Measurements from ENCODE around the gene IGFBP1. TPM values are rescaled to one million over a fixed set of nuclear protein-coding genes. Genes with fewer than 3 reads are reported as not detected.
A peak's percentile ranks its signal among the peaks of the same experiment; 100 is the strongest.

Gene IGFBP1
- polyA plus RNA-seq, 1 donor from 2014 or later = not detected

DNA sequence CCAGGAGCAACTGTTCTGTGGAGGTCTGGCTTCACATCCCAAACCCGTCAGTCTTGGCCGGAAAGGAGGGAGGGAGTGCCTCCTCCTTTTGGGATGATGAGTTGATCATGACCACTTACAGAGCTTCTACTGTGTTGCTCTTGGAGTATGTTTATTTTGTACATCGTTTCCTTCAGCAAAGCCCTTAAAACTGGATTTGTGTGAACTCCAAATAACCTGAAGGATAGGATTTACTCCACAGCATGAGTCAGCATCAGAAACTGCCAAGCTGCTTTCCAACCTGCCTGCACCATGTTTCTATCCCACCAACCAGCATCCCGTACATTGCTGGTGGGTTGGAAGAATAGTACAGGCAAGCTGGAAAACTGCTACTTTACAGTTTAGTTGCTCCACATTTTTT, 18.9 kb upstream of the IGFBP1 start:
- H3K79me2 ChIP-seq (replicated peaks; ENCODE audit: insufficient read depth, low read length) = no peaks in the 10 kb centered on the region
- no peak overlapping the region for H3K9ac ChIP-seq (ENCODE audit: low read length)
- H3K9me2 ChIP-seq (ENCODE audit: insufficient read depth, low read length) = no peaks in the 10 kb centered on the region
- H3K9me3 ChIP-seq (ENCODE audit: low read length) = no peaks in the 10 kb centered on the region
- H3K4me3 ChIP-seq (ENCODE audit: low read length) = no peak overlapping the region
- TF ChIP-seq, protein P1, sequence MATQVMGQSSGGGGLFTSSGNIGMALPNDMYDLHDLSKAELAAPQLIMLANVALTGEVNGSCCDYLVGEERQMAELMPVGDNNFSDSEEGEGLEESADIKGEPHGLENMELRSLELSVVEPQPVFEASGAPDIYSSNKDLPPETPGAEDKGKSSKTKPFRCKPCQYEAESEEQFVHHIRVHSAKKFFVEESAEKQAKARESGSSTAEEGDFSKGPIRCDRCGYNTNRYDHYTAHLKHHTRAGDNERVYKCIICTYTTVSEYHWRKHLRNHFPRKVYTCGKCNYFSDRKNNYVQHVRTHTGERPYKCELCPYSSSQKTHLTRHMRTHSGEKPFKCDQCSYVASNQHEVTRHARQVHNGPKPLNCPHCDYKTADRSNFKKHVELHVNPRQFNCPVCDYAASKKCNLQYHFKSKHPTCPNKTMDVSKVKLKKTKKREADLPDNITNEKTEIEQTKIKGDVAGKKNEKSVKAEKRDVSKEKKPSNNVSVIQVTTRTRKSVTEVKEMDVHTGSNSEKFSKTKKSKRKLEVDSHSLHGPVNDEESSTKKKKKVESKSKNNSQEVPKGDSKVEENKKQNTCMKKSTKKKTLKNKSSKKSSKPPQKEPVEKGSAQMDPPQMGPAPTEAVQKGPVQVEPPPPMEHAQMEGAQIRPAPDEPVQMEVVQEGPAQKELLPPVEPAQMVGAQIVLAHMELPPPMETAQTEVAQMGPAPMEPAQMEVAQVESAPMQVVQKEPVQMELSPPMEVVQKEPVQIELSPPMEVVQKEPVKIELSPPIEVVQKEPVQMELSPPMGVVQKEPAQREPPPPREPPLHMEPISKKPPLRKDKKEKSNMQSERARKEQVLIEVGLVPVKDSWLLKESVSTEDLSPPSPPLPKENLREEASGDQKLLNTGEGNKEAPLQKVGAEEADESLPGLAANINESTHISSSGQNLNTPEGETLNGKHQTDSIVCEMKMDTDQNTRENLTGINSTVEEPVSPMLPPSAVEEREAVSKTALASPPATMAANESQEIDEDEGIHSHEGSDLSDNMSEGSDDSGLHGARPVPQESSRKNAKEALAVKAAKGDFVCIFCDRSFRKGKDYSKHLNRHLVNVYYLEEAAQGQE (IDR thresholded peaks at IDR 0.05; ENCODE audit: borderline replicate concordance) = no peak
- TF ChIP-seq POLR2AphosphoS5 (IDR thresholded peaks at IDR 0.05) (no peak), SMC3 (conservative IDR thresholded peaks at IDR 0.05; ENCODE audit: poor library complexity) (no peak), RAD21 (conservative IDR thresholded peaks at IDR 0.05) (no peak), EP300 (conservative IDR thresholded peaks at IDR 0.05; ENCODE audit: poor library complexity, severe bottlenecking) (no peak), EZH2 (IDR thresholded peaks at IDR 0.05; ENCODE audit: borderline replicate concordance, insufficient read depth, low read length, poor library complexity, severe bottlenecking) (no peak), TAF1 (IDR thresholded peaks at IDR 0.05; ENCODE audit: low read depth) (no peak), MXI1 (conservative IDR thresholded peaks at IDR 0.05; ENCODE audit: poor library complexity, severe bottlenecking) (no peak)
- TF ChIP-seq, protein P2, sequence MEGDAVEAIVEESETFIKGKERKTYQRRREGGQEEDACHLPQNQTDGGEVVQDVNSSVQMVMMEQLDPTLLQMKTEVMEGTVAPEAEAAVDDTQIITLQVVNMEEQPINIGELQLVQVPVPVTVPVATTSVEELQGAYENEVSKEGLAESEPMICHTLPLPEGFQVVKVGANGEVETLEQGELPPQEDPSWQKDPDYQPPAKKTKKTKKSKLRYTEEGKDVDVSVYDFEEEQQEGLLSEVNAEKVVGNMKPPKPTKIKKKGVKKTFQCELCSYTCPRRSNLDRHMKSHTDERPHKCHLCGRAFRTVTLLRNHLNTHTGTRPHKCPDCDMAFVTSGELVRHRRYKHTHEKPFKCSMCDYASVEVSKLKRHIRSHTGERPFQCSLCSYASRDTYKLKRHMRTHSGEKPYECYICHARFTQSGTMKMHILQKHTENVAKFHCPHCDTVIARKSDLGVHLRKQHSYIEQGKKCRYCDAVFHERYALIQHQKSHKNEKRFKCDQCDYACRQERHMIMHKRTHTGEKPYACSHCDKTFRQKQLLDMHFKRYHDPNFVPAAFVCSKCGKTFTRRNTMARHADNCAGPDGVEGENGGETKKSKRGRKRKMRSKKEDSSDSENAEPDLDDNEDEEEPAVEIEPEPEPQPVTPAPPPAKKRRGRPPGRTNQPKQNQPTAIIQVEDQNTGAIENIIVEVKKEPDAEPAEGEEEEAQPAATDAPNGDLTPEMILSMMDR (IDR thresholded peaks at IDR 0.05; ENCODE audit: poor library complexity, severe bottlenecking) = no peak
- H3K36me3 ChIP-seq (ENCODE audit: insufficient read depth, low read length) = no peaks in the 10 kb centered on the region
- H4K20me1 ChIP-seq (ENCODE audit: insufficient read depth) = no peaks in the 10 kb centered on the region
- no peaks in the 10 kb centered on the region for H3F3A ChIP-seq (ENCODE audit: insufficient read depth, low read length, poor library complexity, severe bottlenecking)
- no peak overlapping the region for H2AFZ ChIP-seq (ENCODE audit: low read depth, low read length)
- H3K4me2 ChIP-seq (ENCODE audit: low read length) = no peak overlapping the region
- H3K27me3 ChIP-seq (ENCODE audit: insufficient read depth, low read depth, low read length) = no peaks in the 10 kb centered on the region
- no peak overlapping the region for H3K27ac ChIP-seq (ENCODE audit: low read length)

DNA sequence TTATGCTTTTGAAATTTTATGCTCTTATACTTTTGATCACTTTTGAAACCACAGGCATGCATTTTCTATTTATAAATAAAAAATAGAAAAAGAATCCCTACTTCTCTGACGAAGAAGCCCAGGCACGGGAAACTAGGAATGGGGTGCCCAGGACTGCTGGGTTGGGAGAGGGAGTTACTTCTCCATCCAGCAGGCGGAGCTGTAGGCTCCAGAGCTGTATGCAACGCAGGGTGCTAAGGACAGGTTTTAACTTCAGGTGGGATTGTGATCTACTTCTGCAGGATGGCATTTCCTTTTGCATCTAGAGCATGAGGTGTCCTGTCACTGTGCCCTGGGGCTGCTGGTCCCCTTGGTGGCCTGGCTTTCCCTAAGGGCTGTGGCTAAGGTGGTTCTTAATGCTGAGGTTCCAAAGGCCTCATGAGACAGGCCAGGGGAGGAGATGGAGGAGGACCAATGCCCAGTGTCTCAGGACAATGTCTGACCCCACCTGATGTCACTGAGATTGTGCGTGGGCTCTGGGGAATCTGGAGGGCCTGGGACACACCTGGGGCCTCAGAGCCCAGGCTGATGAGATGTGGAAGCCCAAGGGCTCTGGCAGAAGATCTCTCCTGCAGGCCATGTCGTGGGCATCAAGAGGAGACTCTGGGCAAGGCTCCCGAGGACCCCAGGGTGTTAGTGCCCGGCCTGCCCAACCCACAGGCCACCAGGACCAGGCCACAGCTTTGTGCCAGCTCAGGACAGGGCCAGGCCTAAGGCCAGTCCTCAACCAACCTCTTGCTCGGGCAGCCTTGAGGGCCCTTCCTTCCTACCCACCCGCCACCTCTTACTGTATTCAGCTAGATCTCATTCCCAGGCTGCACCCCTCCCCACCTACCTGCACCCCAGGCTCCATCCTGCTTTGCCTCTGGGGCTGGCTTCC, 15.9 kb upstream of the IGFBP1 start:
- H3K9ac ChIP-seq (ENCODE audit: low read length) = no peak overlapping the region
- H3K79me2 ChIP-seq (replicated peaks; ENCODE audit: insufficient read depth, low read length) = no peaks in the 10 kb centered on the region
- H3K9me2 ChIP-seq (ENCODE audit: insufficient read depth, low read length) = no peaks in the 10 kb centered on the region
- no peaks in the 10 kb centered on the region for H3F3A ChIP-seq (ENCODE audit: insufficient read depth, low read length, poor library complexity, severe bottlenecking)
- no peak overlapping the region for H3K4me3 ChIP-seq (ENCODE audit: low read length)
- H3K36me3 ChIP-seq (ENCODE audit: insufficient read depth, low read length) = no peaks in the 10 kb centered on the region
- H3K4me2 ChIP-seq (ENCODE audit: low read length) = no peak overlapping the region
- TF ChIP-seq, protein P2 (IDR thresholded peaks at IDR 0.05; ENCODE audit: poor library complexity, severe bottlenecking) = peak; percentile 9
- TF ChIP-seq, protein P1 (IDR thresholded peaks at IDR 0.05; ENCODE audit: borderline replicate concordance) = no peak
- no peak for TF ChIP-seq EP300 (conservative IDR thresholded peaks at IDR 0.05; ENCODE audit: poor library complexity, severe bottlenecking)
- H4K20me1 ChIP-seq (ENCODE audit: insufficient read depth) = no peaks in the 10 kb centered on the region
- no peak overlapping the region for H2AFZ ChIP-seq (ENCODE audit: low read depth, low read length)
- H3K27ac ChIP-seq (ENCODE audit: low read length) = no peak overlapping the region
- H3K9me3 ChIP-seq (ENCODE audit: low read length) = peaks cover 2% of the 10 kb centered on the region
- H3K27me3 ChIP-seq (ENCODE audit: insufficient read depth, low read depth, low read length) = no peaks in the 10 kb centered on the region

All from neural cell (in vitro differentiated cells).